ENCODE results near the gene PALLD. TPM values are rescaled to one million over a fixed set of nuclear protein-coding genes. Genes with fewer than 3 reads are reported as not detected.

Gene PALLD
- total RNA-seq, 1 experiment from 2014 or later: 0.51 TPM

DNA sequence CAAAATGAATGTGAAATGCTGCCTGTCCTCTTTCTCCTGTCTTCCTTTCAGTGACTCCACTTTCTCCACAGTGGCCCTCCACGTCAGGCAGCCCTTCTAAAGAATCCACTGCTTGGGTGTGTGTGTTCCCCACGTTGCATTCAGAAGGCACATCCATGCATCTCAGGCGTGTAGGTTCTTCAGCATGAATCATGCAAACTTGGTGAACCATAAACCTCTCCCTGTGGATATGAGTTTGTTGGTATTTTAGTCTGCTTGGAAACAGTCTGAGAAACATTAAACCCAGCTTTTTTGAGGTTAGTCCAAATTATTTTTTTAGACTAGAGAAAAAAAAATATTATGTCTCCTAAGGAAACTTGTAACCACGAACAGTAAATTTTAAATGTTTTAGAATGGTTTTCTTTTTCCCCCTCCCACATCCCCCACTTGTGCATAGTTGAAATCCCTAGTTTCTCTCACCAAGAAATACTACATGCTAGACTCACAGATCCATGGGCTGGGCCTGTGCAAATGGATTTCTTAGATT lies 261.6 kb downstream of the PALLD start:
- no peak for DNase-seq (ENCODE audit: low spot score)
- in situ Hi-C loops (cut with HindIII; ENCODE audit: low sequenced_read_pairs): no loop called here

DNA sequence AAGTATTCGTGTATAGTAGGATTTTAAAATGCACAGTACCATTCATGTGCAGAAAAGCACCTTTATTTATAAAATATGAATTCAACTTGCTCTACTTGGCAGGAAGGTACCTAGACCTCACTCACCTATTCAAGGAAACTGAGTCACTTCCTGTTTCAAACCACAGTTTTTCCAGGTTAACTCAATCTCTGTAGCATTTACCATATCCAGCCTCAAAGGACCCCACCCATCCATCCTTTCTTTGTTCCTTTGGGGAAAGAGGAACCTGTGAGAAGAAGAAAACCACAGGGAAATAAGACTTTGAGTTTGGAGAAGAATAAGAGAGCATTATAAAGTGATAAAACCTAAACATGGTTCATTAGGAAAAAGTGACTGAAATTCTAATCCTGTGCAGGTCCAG lies 262.5 kb downstream of the PALLD start:
- in situ Hi-C loops (cut with HindIII; ENCODE audit: low sequenced_read_pairs): no loop called here
- no peak for DNase-seq (ENCODE audit: low spot score)

DNA sequence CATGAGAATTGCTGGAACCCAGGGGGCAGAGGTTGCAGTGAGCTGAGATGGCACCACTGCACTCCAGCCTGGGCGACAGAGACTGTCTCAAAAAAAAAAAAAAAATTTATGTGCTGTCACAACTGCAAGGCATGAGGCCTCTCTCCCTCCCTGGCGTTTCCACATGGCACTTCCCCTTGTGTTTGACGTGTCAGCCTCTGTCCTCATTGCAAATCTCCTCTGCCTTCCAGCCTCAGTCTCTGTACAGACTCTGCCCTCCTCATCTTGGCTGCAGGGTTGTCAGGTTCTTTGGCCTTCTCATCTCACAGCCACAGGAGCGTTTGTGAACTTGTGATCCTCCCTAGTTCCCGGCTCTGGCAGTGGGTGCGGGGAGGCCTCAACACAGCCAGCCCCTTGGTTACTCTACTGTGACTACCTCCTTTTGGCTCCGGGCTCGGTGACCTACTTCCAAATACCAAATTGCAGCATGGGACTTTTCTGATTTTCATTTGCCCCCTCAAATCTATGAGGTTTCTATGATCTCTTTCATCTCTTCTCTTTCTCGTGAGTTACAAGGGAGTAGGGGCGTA lies 263.2 kb downstream of the PALLD start:
- in situ Hi-C loops (cut with HindIII; ENCODE audit: low sequenced_read_pairs): no loop called here
- no peak for DNase-seq (ENCODE audit: low spot score)

DNA sequence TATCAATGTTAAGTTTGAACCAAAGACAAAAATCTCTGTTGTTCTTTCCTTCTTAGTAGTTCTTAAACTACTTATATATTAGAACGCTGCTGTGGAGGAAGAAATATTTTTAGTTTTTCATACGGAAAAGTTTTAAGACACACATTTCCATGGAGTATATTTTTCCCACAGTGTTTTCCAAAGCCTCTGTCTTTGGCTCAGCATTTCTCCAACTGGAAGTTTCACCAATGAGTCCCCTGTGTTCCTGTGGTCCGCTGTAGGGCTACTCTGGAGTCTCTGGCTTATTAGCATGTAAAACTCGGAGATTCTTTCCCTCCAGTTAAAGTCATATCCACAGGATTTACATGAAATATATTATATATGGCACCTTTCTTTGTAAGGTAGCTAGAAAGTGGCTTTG lies 264.2 kb downstream of the PALLD start:
- DNase-seq (ENCODE audit: low spot score): no peak
- in situ Hi-C loops (cut with HindIII; ENCODE audit: low sequenced_read_pairs): no loop called here

DNA sequence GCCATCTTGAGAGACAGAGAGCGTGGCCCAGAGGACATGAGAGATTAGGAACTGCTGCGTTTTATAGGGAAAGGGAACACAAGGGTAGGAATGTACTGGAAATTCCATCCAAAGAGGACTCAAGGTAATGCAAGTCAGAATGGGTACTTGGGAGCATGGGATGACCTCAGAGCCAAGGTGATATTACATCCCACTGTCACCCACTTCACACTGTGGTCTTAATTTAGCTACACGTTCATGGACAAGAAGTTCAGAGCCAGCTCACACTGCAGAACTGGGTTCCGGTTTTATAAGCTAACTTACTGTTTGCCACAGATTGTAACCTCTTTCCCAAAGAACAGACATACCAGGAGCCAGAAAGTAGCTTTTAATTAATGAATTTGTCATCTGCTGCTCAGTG lies 268.5 kb downstream of the PALLD start:
- DNase-seq (ENCODE audit: low spot score): no peak
- in situ Hi-C loops (cut with HindIII; ENCODE audit: low sequenced_read_pairs): no loop called here

DNA sequence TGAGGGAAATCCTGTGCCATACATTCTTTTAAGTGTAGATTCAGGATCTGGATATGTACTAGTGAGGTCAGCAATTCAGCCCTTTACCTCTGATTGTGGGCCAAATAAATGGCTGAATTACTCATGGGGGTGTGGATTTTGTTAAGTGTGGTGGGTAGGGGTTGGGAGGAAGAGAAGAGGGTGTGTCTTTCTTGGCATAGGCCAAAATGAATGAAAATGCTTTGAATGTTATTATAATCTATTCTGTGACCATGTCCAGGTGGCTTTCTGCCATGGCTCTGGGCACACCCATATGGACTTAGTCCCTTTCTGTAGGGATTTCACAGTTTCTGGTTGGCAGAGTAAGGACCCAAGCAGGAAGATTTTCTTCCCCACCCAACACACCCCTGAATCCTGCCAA lies 268.9 kb downstream of the PALLD start:
- in situ Hi-C loops (cut with HindIII; ENCODE audit: low sequenced_read_pairs): no loop called here
- DNase-seq (ENCODE audit: low spot score): no peak

DNA sequence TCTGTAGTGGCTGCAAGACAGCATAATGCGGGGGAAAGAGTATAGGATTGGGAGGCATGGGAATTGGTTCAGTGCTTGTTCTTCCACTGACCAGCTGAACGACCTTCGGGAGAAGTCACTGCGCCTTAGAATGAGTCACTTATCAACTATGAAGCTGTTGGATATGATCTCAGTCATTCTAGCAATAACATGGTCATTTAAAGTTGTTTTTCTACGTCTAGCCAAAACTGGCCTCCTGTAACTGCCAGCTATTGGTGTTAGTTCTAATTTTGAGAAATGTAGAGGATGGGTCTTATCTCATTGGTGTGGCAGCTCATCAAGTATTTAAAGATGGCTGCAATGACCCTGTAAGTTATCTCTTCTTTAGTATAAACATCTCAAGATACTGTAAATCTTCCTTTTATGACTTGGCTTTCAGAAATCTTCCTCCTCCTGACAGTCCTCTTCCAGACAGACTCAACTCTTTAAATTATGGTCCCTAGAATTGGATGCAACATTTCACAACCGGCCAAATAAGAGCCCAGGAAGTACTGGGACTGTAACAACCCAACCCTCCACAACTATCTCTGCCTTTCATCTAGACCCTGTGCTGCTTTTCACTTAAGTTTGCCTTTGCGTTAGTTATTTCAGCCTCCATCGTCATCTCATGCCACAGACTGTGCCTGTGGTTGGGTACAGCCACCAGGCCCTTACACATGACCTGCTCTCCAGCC lies 269.9 kb downstream of the PALLD start:
- DNase-seq (ENCODE audit: low spot score): no peak

DNA sequence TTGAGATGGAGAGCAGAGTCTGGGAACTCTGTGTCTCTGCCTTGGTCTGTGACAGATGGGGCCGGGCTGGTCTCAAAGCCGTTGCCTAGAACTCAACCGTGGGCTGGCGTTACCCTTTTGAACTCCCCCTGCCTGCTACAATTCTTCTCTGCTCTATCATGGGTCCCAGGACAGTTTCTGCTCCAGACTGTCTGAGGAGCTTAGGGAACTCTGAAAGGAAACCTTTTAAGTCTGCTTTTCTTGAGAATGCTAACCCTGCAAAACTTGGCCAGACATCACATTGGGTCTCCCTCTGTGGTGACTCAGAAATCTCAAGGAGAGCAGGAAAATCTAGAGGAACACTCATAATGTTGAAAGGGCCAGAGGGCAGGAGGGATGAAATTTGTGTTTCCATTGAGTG lies 272.6 kb downstream of the PALLD start:
- in situ Hi-C loops (cut with HindIII; ENCODE audit: low sequenced_read_pairs): no loop called here
- no peak for DNase-seq (ENCODE audit: low spot score)

More for the DNA sequence above, 269.9 kb downstream of the PALLD start:
- in situ Hi-C loops (cut with HindIII; ENCODE audit: low sequenced_read_pairs): no loop called here

DNA sequence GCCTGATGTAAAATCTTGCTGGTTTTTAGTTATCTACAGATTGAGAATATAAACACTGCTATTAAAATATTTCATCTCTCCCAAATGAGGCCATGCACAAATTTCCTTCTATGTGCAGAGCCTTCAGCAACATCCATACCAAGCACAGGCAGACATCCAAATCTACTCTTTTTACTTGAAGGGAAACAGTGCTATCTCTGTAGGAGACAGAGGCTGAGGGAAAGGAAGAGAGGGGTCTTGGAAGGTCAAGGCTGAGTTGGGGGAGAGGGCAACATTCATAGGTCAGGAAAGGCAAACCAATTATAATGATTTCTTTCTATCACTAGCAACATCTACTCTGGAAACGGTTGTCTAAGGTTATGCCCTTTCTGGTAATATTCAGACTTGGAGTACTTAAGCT lies 273.0 kb downstream of the PALLD start:
- no peak for DNase-seq (ENCODE audit: low spot score)
- in situ Hi-C loops (cut with HindIII; ENCODE audit: low sequenced_read_pairs): no loop called here

DNA sequence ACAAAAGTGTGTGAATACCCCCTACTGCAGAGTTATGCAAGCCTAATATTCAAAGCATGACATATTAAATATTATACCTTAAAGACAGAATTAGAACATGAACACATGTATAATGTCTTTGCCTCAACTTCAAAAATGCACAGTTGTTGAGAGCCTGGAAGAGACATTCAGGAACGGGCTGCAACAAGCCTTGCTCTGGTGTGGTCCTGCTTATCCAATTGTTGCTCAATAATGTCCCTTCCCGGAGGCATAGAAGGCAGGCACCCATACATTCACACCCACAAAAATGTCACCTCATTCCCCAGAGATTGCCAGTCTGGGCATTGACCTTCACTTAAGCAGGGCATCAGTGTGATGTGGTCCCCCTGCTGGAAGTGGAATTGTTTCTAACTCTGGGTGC lies 274.4 kb downstream of the PALLD start:
- in situ Hi-C loops (cut with HindIII; ENCODE audit: low sequenced_read_pairs): no loop called here

DNA sequence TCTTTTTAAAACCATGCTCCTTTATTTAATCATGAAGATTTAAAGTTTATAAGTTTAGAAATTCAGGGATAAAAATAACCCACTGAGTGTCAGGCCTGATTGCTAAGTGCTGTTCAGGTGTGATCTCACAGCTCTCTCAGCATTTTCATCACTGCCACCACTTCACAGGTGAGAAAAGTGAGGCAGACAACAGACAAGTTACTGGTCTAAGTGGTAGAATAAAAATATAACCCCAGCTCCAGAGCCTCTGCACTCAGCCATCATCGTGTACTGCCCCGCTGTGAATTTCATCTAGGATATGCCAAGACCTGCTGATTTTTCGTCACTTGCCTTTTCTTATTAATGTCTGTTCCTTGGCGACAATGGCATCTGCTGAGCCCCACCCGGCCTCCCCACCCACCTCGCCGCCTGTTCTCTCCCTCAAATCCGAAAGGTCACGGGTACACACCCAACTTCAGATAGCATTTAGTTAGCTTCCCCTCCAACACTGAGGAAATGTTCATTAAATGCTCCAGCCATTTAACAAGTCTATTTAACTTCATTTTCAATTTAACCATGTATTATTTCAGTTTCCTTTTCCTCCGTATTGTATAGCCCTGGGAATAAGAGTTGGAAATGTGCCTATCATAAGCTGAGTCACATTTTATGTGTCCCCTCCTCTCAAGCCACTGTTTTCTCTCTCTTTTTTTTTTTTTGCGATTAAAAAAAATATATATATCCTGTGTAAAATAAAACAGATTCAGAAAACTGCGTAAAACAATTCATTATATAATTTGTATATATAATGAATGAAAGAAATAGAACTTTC lies 276.7 kb downstream of the PALLD start:
- in situ Hi-C loops (cut with HindIII; ENCODE audit: low sequenced_read_pairs): no loop called here
- no peak for DNase-seq (ENCODE audit: low spot score)

More for the DNA sequence above, 274.4 kb downstream of the PALLD start:
- DNase-seq (ENCODE audit: low spot score): no peak

DNA sequence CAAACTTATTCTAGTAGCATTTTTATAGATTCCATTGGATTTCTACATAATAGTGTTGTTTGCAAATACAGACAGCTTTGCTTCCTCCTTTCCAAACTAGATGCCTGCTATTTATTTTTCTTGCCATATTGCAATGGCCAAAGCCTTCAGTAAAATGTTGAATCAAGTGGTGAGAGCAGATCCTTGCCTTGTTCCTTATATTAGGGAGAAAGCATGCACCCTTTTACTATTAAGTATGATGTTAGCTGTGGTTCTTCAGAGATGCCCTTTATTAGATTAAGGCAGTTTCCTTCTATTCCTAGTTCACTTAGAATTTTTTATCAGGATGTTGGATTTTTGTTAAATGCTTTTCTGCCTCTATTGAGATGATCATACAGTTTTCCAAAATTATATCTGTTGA lies 279.5 kb downstream of the PALLD start:
- in situ Hi-C loops (cut with HindIII; ENCODE audit: low sequenced_read_pairs): no loop called here
- no peak for DNase-seq (ENCODE audit: low spot score)

DNA sequence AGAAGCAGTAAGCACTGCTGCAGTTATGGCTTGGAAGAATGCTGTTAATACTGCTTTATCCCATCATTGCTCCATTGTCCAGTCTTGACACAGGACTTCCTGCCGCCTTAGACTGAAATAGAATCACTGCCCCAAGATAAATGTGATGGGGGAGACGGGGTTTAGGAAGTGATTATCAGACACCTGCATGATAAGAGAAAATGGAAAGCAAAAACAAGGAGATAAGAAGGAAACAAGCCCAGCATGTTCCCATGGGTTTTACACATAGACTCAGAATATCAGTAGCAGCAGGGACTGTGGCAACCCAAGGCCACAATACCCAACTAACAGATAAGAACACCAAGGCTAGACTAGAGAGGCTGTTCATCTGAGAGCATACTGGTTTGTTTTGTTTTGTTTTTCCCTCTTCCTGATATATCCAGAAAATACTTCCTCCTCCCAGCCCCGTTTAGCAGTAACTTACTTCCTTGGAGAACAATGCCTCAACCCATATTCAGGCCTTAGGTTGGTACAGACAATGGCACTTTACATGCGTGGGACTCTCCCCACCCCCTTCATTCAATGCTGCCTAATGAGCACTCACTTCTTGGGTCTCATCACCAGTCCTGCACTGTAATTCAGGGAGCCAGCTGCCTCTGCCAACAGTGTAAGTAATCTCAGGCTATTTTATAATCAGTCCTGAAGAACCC lies 280.6 kb downstream of the PALLD start:
- no peak for DNase-seq (ENCODE audit: low spot score)
- in situ Hi-C loops (cut with HindIII; ENCODE audit: low sequenced_read_pairs): no loop called here

DNA sequence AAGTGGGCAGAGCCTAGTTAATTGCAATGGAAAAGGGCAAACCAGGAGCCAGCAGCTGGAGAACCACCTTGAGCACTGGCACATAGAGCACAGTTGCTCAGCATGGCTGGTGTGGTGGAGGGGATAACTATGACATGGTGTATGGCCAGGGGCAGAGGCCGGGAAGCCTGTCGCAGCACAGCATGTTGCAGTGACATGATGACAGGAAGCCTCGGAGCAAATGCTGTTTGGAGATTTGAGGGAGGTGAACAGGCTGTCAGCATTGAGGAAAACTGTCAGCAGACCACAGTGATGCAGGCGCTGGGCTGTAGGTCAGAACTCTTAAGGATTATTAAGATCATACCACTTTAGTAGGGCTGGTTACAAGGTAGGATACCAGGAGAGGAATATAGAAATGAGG lies 284.5 kb downstream of the PALLD start:
- no peak for DNase-seq (ENCODE audit: low spot score)
- in situ Hi-C loops (cut with HindIII; ENCODE audit: low sequenced_read_pairs): no loop called here

DNA sequence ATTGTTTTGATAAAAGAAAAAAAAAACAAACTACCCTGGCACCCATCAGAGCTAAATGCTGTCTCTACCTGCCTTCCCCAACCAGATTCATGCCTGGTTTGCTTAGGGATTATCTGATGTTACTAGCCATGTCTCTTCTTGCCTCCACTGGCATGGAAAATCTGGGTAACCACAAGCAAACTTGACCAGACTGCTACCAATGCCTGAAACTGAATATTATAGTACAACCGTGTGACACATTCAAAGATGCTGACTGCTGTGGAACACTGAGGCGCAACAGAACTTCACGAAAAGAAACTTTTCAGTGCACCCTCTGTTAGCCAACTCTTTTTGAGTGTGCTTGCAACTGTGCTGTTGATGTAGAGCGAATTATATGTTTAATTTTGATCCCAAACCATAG lies 285.1 kb downstream of the PALLD start:
- in situ Hi-C loops (cut with HindIII; ENCODE audit: low sequenced_read_pairs): no loop called here

DNA sequence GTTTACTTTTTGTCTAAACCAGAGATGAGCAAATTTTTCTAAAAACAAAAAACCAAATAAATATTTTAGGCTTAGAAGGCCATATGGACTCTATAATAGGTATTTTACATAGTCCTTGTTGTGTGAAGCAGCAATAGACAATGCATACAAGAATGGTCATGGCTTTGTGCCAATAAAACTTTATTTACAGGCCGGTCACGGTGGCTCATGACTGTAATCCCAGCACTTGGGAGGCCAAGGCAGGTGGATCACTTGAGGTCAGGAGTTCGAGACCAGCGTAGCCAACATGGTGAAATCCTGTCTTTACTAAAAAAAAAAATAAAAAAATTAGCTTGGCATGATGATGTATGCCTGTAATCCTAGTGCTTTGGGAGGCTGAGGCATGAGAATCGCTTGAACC lies 285.6 kb downstream of the PALLD start:
- in situ Hi-C loops (cut with HindIII; ENCODE audit: low sequenced_read_pairs): no loop called here
- no peak for DNase-seq (ENCODE audit: low spot score)

More for the DNA sequence above, 285.1 kb downstream of the PALLD start:
- no peak for DNase-seq (ENCODE audit: low spot score)

DNA sequence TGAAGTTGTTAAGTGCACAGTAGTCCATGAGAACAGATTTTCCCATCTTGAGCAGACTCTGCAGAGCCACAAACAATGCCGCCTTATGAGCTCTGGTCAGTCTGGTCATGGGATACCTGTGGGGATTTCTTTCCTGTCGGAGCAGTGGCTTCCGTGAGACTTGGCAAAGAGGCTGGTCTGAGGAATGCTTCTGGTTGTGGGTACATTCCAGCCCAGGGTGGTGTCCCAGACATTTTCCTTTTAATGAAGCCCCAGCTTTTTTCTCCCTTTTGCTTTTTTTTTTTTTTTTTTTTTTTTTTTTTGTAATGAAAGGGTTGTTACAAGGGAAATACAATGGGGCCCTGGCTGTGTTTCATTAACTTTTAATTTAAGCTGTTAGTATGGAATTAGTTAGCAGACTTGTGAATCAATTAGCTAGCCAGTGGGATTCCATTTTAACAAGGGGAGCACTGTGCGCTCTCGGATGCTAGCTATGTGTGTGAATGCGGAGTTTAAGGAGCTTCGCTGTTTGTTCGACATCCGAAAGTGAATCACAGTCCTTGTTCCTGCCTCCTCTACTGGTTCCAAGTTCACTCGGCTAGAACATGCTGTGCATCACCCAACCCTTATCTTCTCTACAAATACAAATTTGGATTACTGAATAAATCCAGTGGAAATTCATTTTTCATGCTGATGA lies 288.1 kb downstream of the PALLD start:
- DNase-seq (ENCODE audit: low spot score): no peak
- in situ Hi-C loops (cut with HindIII; ENCODE audit: low sequenced_read_pairs): no loop called here

DNA sequence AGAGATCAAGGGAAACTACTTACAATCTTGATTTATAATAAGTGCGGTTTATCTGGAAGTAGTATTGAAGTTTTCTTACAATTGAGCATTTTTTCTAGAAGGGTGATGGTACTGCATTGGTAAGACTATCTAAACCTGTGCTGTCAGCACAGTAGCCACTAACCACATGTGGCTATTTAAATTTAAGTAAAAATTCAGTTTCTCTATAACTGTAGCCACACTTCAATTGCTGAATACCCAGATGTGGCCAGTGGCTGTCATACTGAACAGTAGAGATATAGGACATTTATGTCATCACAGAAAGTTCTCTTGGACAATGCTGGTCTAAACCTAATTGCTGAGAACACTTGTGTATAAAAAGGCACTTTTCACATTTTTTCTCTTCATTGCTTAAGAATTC lies 290.5 kb downstream of the PALLD start:
- DNase-seq (ENCODE audit: low spot score): no peak
- in situ Hi-C loops (cut with HindIII; ENCODE audit: low sequenced_read_pairs): no loop called here
